Measurements from ENCODE around the gene ZNF350.
"Not testable (repeated sequence)": the region's sequence is repeated elsewhere in the genome, so short reads cannot be mapped to it uniquely, and the experiment has no call there.

Gene ZNF350

DNA sequence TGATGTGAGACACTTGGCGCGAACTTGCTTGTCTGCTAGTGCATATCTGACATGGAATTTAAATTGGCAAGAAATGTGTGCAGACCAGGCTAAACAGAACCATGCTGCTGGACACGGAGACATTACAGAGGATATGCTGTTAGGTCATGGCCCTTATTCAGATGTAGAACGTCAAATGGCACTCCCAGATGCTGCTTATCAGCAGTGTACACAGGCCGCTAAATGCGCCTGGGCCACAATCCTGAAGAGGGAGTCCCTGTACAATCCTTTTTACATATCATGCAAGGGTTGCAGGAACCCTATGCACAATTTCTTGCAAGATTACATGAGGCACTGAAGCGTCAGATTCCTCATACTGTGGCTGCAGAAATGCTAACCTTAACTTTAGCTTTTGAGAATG lies 9.3 kb downstream of the ZNF350 start:
- no peak for DNase-seq
- Histone ChIP-seq H3K27me3 (ENCODE audit: insufficient read depth, low read depth, severe bottlenecking) (no peaks in the 10 kb centered on the region), H3K36me3 (peaks cover 30% of the 10 kb centered on the region), H3K9me3 (ENCODE audit: severe bottlenecking) (peaks cover 7% of the 10 kb centered on the region), H3K4me3 (ENCODE audit: low read depth, low read length) (no peak overlapping the region), H3K27ac (no peak overlapping the region)
- TF ChIP-seq, protein P1, sequence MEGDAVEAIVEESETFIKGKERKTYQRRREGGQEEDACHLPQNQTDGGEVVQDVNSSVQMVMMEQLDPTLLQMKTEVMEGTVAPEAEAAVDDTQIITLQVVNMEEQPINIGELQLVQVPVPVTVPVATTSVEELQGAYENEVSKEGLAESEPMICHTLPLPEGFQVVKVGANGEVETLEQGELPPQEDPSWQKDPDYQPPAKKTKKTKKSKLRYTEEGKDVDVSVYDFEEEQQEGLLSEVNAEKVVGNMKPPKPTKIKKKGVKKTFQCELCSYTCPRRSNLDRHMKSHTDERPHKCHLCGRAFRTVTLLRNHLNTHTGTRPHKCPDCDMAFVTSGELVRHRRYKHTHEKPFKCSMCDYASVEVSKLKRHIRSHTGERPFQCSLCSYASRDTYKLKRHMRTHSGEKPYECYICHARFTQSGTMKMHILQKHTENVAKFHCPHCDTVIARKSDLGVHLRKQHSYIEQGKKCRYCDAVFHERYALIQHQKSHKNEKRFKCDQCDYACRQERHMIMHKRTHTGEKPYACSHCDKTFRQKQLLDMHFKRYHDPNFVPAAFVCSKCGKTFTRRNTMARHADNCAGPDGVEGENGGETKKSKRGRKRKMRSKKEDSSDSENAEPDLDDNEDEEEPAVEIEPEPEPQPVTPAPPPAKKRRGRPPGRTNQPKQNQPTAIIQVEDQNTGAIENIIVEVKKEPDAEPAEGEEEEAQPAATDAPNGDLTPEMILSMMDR (IDR thresholded peaks at IDR 0.05; ENCODE audit: low read depth, low read length), result no peak

DNA sequence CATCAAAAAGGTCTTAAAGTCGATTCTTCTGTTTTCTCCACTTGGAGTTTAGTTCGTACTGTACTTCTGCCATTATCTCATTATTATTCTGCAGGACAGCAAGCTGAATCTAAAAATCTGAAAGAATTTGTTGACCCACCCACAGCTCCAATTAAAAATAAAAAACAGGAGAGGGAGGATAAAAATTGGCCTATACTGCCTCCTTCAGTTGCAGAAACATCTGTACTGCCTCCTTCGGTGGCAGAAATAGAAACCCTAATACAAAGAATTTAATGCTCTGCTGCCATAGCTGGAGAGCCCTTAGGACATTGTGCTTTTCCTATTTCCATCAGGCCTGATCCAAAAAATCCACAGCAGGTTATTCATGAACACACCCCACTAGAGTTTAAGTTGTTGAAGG lies 9.8 kb downstream of the ZNF350 start:
- peaks cover 8% of the 10 kb centered on the region for H3K9me3 ChIP-seq (ENCODE audit: severe bottlenecking)
- DNase-seq, result no peak
- TF ChIP-seq, protein P1 (IDR thresholded peaks at IDR 0.05; ENCODE audit: low read depth, low read length), result no peak
- H3K27ac ChIP-seq, result no peak overlapping the region
- no peaks in the 10 kb centered on the region for H3K27me3 ChIP-seq (ENCODE audit: insufficient read depth, low read depth, severe bottlenecking)
- H3K4me3 ChIP-seq (ENCODE audit: low read depth, low read length), result no peak overlapping the region
- peaks cover 33% of the 10 kb centered on the region for H3K36me3 ChIP-seq

DNA sequence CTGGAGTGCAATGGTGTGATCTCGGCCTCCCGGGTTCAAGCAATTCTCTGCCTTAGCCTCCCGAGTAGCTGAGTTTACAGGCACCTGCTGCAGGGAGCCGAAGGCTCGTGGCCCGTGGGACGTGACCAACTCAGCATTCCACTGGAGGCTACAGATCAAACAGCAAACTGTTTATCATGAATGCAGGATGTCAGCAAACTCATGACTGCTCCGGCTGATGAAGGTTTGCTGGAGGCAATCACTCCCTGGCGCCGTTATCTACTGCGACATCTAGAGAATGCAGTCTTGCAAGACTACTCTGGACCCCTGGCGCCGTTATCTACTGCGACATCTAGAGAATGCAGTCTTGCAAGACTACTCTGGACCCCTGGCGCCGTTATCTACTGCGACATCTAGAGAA lies 10.9 kb downstream of the ZNF350 start:
- H3K27me3 ChIP-seq (ENCODE audit: insufficient read depth, low read depth, severe bottlenecking); H3K27ac ChIP-seq; H3K4me3 ChIP-seq (ENCODE audit: low read depth, low read length); DNase-seq: not testable (repeated sequence)
- H3K9me3 ChIP-seq (ENCODE audit: severe bottlenecking), result peaks cover 18% of the 10 kb centered on the region
- H3K36me3 ChIP-seq, result peaks cover 43% of the 10 kb centered on the region

DNA sequence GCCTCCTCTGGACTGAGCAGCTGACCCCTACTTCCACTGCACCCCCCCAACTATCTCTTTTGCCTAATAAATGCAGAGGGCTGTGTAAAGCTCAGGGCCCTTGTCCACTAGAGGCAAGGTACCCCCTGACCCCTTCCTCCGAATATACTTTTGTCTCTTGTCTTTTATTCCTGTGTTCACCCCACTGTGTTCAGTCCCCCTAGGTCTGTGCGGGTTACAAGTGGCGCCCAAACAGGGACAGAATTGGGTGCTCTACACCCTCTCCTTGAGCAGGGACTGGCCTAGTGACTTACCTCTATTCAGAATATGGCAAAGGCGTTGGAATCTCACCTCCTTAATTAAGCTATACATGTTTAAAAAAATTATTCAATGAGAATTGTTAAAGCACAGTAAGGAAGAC lies 15.0 kb downstream of the ZNF350 start:
- Histone ChIP-seq H3K4me3 (ENCODE audit: low read depth, low read length) (no peak overlapping the region), H3K9me3 (ENCODE audit: severe bottlenecking) (peaks cover 24% of the 10 kb centered on the region), H3K27me3 (ENCODE audit: insufficient read depth, low read depth, severe bottlenecking) (no peaks in the 10 kb centered on the region), H3K36me3 (peaks cover 71% of the 10 kb centered on the region), H3K27ac (no peak overlapping the region)
- peak; percentile 15 for DNase-seq
- TF ChIP-seq, protein P1 (IDR thresholded peaks at IDR 0.05; ENCODE audit: low read depth, low read length), result no peak

DNA sequence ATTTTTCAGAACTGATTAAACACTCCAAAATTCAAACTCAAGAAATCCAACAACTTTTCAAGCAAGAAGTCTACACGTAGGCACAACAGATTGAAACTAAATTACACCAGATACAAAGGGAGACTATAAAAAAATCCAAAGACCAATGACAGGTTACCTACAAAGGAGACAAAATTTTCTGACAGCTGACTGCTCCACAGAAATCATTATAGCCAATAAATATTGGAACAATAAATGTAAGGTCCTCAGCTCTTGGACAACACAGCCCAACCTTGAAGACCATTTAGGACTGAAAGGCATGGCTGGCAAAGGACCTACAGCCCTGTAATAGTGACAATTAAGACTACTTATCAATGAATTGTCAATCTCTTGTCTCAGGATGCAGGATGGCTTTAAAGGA lies 15.9 kb downstream of the ZNF350 start:
- DNase-seq, result no peak
- no peaks in the 10 kb centered on the region for H3K27me3 ChIP-seq (ENCODE audit: insufficient read depth, low read depth, severe bottlenecking)
- H3K9me3 ChIP-seq (ENCODE audit: severe bottlenecking), result peaks cover 25% of the 10 kb centered on the region
- H3K36me3 ChIP-seq, result peaks cover 80% of the 10 kb centered on the region
- TF ChIP-seq, protein P1 (IDR thresholded peaks at IDR 0.05; ENCODE audit: low read depth, low read length), result no peak
- H3K4me3 ChIP-seq (ENCODE audit: low read depth, low read length), result no peak overlapping the region
- H3K27ac ChIP-seq, result no peak overlapping the region

DNA sequence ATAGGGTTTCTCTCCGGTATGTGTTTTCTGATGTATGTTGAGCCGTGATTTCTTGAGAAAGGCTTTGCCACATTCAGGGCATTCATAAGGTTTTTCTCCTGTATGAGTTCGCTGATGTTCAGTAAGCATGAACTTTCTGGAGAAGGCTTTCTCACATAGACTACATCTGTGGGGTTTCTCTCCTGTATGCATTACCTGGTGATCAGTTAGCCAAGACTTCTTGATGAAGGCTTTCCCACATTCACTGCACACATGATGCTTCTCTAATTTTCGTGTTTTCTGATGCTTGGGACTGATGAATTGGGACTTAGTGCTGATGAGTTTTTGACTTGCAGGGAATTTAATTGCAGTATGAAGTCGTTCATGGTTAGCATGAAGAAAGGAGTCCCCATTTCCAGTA lies 21.1 kb downstream of the ZNF350 start:
- Histone ChIP-seq H3K36me3 (peaks cover 73% of the 10 kb centered on the region), H3K9me3 (ENCODE audit: severe bottlenecking) (peaks cover 18% of the 10 kb centered on the region), H3K4me3 (ENCODE audit: low read depth, low read length) (no peak overlapping the region), H3K27ac (no peak overlapping the region), H3K27me3 (ENCODE audit: insufficient read depth, low read depth, severe bottlenecking) (no peaks in the 10 kb centered on the region)
- TF ChIP-seq, protein P1 (IDR thresholded peaks at IDR 0.05; ENCODE audit: low read depth, low read length), result no peak
- DNase-seq, result no peak

DNA sequence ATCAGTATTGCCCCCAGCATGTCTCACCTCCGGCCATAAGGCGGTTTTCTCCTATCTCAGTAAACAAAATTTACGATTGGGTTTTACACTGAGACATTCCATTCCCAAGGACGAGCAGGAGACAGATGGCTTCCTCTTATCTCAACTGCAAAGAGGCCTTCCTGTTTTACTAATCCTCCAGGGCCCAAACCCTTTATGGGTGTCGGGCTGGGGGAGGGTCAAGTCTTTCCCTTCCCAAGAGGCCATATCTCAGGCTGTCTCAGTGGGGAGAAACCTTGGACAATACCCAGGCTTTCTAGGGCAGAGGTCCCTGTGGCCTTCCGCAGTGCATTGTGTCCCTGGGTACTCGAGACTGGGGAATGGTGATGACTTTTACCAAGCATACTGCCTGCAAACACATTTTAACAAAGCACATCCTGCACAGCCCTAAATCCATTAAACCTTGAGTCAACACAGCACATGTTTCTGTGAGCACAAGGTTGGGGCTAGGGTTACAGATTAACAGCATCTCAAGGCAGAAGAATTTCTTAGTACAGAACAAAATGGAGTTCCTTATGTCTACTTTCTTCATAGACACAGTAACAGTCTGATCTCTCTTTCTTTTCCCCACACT lies 25.9 kb downstream of the ZNF350 start:
- DNase-seq, result peak; percentile 91
- not testable (repeated sequence) for H3K4me3 ChIP-seq (ENCODE audit: low read depth, low read length); H3K27me3 ChIP-seq (ENCODE audit: insufficient read depth, low read depth, severe bottlenecking)
- Histone ChIP-seq H3K27ac (peak overlapping the region; percentile 91), H3K9me3 (ENCODE audit: severe bottlenecking) (peaks cover 13% of the 10 kb centered on the region), H3K36me3 (peaks cover 35% of the 10 kb centered on the region)
